K562 (cell line): ENCODE results near the gene ATG14. TPM values are rescaled to one million over a fixed set of nuclear protein-coding genes. Genes with fewer than 3 reads are reported as not detected.

Source experiments
- ATAC-seq: fragments of 200-7000 bp; cut with Tn5 transposase; 3 replicates; pipeline ENCODE4 v1.9.1; 2020; ENCODE audit warnings: moderate library complexity
- BruUV-seq: library from RNA; stranded (reverse); fragments of 400-500 nt; replicated peaks from 2 replicates; lab custom pipeline; 2021; lab: Mats Ljungman, UMichigan
- CTCF ChIA-PET: fragments of 300-600 bp; formaldehyde crosslinking; extraction: SDS; loops from one replicate; lab custom pipeline; 2021; ENCODE audit warnings: low intra/inter-chr PET ratio; lab: Yijun Ruan, JAX
- POLR2A ChIA-PET: fragments of 300-600, 350-650 bp; sonication (Branson Sonifier 250); formaldehyde crosslinking; extraction: SDS; loops from one replicate; lab custom pipeline; 2021; ENCODE audit warnings: antibody characterized with exemption, inconsistent platforms; lab: Yijun Ruan, JAX
- DNase-seq, 4 experiments: peaks; one replicate each; pipeline versions ENCODE4 v3.0.0 to v3.0.0-alpha.2; 2011 to 2018; ENCODE audit warnings: low spot score in 3 of 4, mixed read lengths in 3 of 4; ENCODE audit errors: extremely low read depth in 1 of 4
- FAIRE-seq: peaks from 2 replicates; lab custom pipeline; 2011; peaks lifted over from hg19 to GRCh38; lab: Jason Lieb, UNC
- H2AFZ ChIP-seq: 2 replicates; pipeline ENCODE4 v1.6.0; 2011; ENCODE audit warnings: low read depth, low read length, control low read depth, inconsistent platforms
- H3K27ac ChIP-seq: fragments of 200-600 bp; 3 replicates; pipeline ENCODE4 v1.8.0; 2011; ENCODE audit warnings: low read depth, mild to moderate bottlenecking, control low read depth, inconsistent platforms, low read length, moderate library complexity, mixed read lengths; ENCODE audit errors: extremely low read depth
- H3K27me3 ChIP-seq, 2 experiments: fragments of 300-600 bp in 1 of 2; 2 replicates in 1 of 2; 3 replicates in 1 of 2; pipeline versions ENCODE4 v1.6.0 to v1.8.0; 2011; ENCODE audit warnings: inconsistent platforms in 2 of 2, low read length in 2 of 2, mild to moderate bottlenecking in 1 of 2, mixed read lengths in 1 of 2, moderate library complexity in 1 of 2; ENCODE audit not compliant: control insufficient read depth in 2 of 2, insufficient read depth in 2 of 2
- H3K36me3 ChIP-seq: fragments of 300-600 bp; 3 replicates; pipeline ENCODE4 v1.8.0; 2011; ENCODE audit warnings: mild to moderate bottlenecking, low read length, inconsistent platforms; ENCODE audit not compliant: control insufficient read depth, insufficient read depth
- H3K4me1 ChIP-seq, 2 experiments: fragments of 200-600 bp in 1 of 2; replicated peaks in 1 of 2; 2 replicates in 1 of 2; 3 replicates in 1 of 2; pipeline versions ENCODE4 v1.5.1 to v1.8.0; 2011; ENCODE audit warnings: inconsistent platforms in 2 of 2, low read length in 2 of 2, mild to moderate bottlenecking in 1 of 2, mixed read lengths in 1 of 2, moderate library complexity in 1 of 2; ENCODE audit not compliant: control insufficient read depth in 2 of 2, insufficient read depth in 2 of 2
- H3K4me2 ChIP-seq: 2 replicates; pipeline ENCODE4 v1.6.1; 2011; ENCODE audit warnings: low read length, control low read depth, inconsistent platforms, mixed read lengths; ENCODE audit not compliant: insufficient read depth
- H3K4me3 ChIP-seq: fragments of 200-600 bp; sonication (generic), shearing (Covaris generic); 2 replicates; pipeline ENCODE4 v1.5.1; 2016; ENCODE audit warnings: control low read depth, inconsistent platforms
- H3K79me2 ChIP-seq: fragments of 200-600 bp; 3 replicates; pipeline ENCODE4 v1.8.0; 2011; ENCODE audit warnings: low read length, inconsistent platforms; ENCODE audit not compliant: control insufficient read depth, insufficient read depth
- H3K9ac ChIP-seq, 2 experiments: 2 replicates each; pipeline versions ENCODE4 v1.6.0 to v1.6.1; 2011; ENCODE audit warnings: low read depth in 2 of 2, low read length in 2 of 2, control low read depth in 1 of 2, inconsistent platforms in 1 of 2, mild to moderate bottlenecking in 1 of 2, mixed read lengths in 1 of 2; ENCODE audit not compliant: insufficient read depth in 1 of 2
- H3K9me1 ChIP-seq: one replicate; pipeline ENCODE4 v1.6.0; 2011; ENCODE audit warnings: inconsistent platforms, mild to moderate bottlenecking, low read length, moderate library complexity; ENCODE audit not compliant: control insufficient read depth, insufficient read depth
- H3K9me3 ChIP-seq: replicated peaks from 2 replicates; pipeline ENCODE4 v1.5.1; 2011; ENCODE audit warnings: low read depth, low read length, inconsistent platforms; ENCODE audit not compliant: control insufficient read depth, insufficient read depth
- H4K20me1 ChIP-seq: replicated peaks from 2 replicates; pipeline ENCODE4 v1.6.1; 2011; ENCODE audit warnings: low read length, inconsistent platforms, mixed read lengths; ENCODE audit not compliant: control insufficient read depth, insufficient read depth
- ARID1B ChIP-seq: fragments of 450-650 bp; IDR thresholded peaks from 2 replicates; pipeline ENCODE4 v1.6.1; 2016; ENCODE audit warnings: antibody characterized with exemption, mild to moderate bottlenecking, inconsistent platforms
- CBFA2T2 ChIP-seq: fragments of 450-650 bp; conservative IDR thresholded peaks from 2 replicates; pipeline ENCODE4 v1.6.1; 2017; ENCODE audit warnings: mild to moderate bottlenecking
- CHAMP1 ChIP-seq: fragments of 450-650 bp; IDR thresholded peaks from 2 replicates; pipeline ENCODE4 v1.6.1; 2016; ENCODE audit warnings: mild to moderate bottlenecking
- CTBP1 ChIP-seq: fragments of 450-650 bp; IDR thresholded peaks from 2 replicates; pipeline ENCODE4 v1.6.1; 2016; ENCODE audit warnings: borderline replicate concordance
- CTCF ChIP-seq, 3 experiments: IDR thresholded peaks in 2 of 3; conservative IDR thresholded peaks in 1 of 3; 2 replicates each; pipeline ENCODE4 v1.5.1; 2011 to 2012; ENCODE audit warnings: low read length in 3 of 3, mild to moderate bottlenecking in 3 of 3, control low read depth in 2 of 3, improper control_type of control experiment in 1 of 3, inconsistent platforms in 1 of 3, low read depth in 1 of 3, mixed read lengths in 1 of 3, moderate library complexity in 1 of 3; ENCODE audit not compliant: insufficient read depth in 2 of 3
- ESRRA ChIP-seq: fragments of 450-650 bp; IDR thresholded peaks from 2 replicates; pipeline ENCODE4 v1.6.1; 2014; ENCODE audit warnings: low read depth, mild to moderate bottlenecking, moderate library complexity, borderline replicate concordance
- FOXA3 ChIP-seq, 2 experiments: fragments of 450-650 bp in 1 of 2; sonication (generic) in 1 of 2; formaldehyde crosslinking; IDR thresholded peaks in 1 of 2; conservative IDR thresholded peaks in 1 of 2; 2 replicates each; pipeline versions ENCODE4 v1.4.0 to v1.8.0; 2020 to 2022; ENCODE audit warnings: mild to moderate bottlenecking in 2 of 2, missing genetic modification reagents in 1 of 2
- FOXK1 ChIP-seq: sonication (generic); formaldehyde crosslinking; IDR thresholded peaks from 2 replicates; pipeline ENCODE4 v1.8.0; 2022; ENCODE audit warnings: missing genetic modification reagents, mild to moderate bottlenecking, borderline replicate concordance
- HDAC1 ChIP-seq, 2 experiments: fragments of 450-650 bp; IDR thresholded peaks; 2 replicates each; pipeline ENCODE4 v1.6.1; 2016 to 2017; ENCODE audit warnings: inconsistent platforms in 1 of 2, mild to moderate bottlenecking in 1 of 2, moderate library complexity in 1 of 2
- RFX1 ChIP-seq: fragments of 450-650 bp; IDR thresholded peaks from 2 replicates; pipeline ENCODE4 v1.6.1; 2016; ENCODE audit warnings: mild to moderate bottlenecking, moderate library complexity
- TAL1 ChIP-seq: fragments of 450-650 bp; IDR thresholded peaks from 2 replicates; pipeline ENCODE4 v1.6.1; 2016; ENCODE audit warnings: mild to moderate bottlenecking
- TEAD4 ChIP-seq, 2 experiments: sonication (generic) in 1 of 2; formaldehyde crosslinking in 1 of 2; IDR thresholded peaks; 2 replicates each; pipeline versions ENCODE4 v1.6.1 to v1.8.0; 2012 to 2022; ENCODE audit warnings: borderline replicate concordance in 1 of 2, inconsistent platforms in 1 of 2, low read length in 1 of 2, mild to moderate bottlenecking in 1 of 2, missing genetic modification reagents in 1 of 2
- WGBS: fragments of 100-300 bp; shearing (Covaris generic); methylation state at CpG from one replicate; pipeline ENCODE4 v1.1.6; 2016; ENCODE audit warnings: low coverage, mixed read lengths; ENCODE audit not compliant: insufficient coverage; ENCODE audit errors: missing lambda C conversion rate; 5-methylcytosine and 5-hydroxymethylcytosine counted together
- in situ Hi-C: fragments of 300-500 bp; cut with MboI; formaldehyde crosslinking; loops from 4 replicates; pipeline ENCODE4 v1.15.0; 2018; ENCODE audit warnings: inconsistent platforms, mixed read lengths
- intact Hi-C: fragments of 100-400 bp; cut with micrococcal nuclease; formaldehyde crosslinking; loops from 2 replicates; pipeline ENCODE4 v1.14.2; 2022
- polyA plus RNA-seq, 8 experiments: library from polyadenylated mRNA; depleted of rRNA in 4 of 8; stranded (reverse) in 5 of 8; unstranded in 3 of 8; fragments of >200 nt; fragmentation: Nextera tagmentation in 2 of 8; fragmentation: Illumina TruSeq in 1 of 8; extraction: Ambion mirVana in 2 of 8; extraction: Trizol in 1 of 8; gene quantifications; 2 replicates each; pipeline versions ENCODE4 v1.2.1 to v1.2.3, GENCODE V29; 2011 to 2014; ENCODE audit warnings: inconsistent platforms in 1 of 8, missing spikeins in 1 of 8
- total RNA-seq, 7 experiments: library from RNA; depleted of rRNA in 6 of 7; stranded (reverse); fragments of >200 nt in 6 of 7; fragmentation: Illumina TruSeq in 2 of 7; extraction: Trizol in 2 of 7; gene quantifications; 2 replicates each; pipeline versions ENCODE4 v1.2.1 to v1.2.3, GENCODE V29; 2011 to 2021; ENCODE audit warnings: low replicate concordance in 1 of 7

The ATG14 gene
- total and polyA plus RNA-seq, 9 of the 15 experiments (the other 6 are each of a cell fraction or from before 2014, with no cell fraction given) = 0.55 to 4.2 (median 3.5) TPM

- TF ChIP-seq CHAMP1 (no peak), FOXK1 (CRISPR knock-in tag) (no peak)
- TF ChIP-seq, all 486 proteins: peak for 0
Measured at GRCh38 chr14:55333711-55334485, 77.7 kb downstream of the ATG14 start (continued).

GRCh38 chr14:55332654-55333570, 78.7 kb downstream of the ATG14 start:
- intact Hi-C loops (loop anchor here (2.0 kb wide), 1 partner anchor 58 kb away; no protein-coding TSS in a partner anchor), in situ Hi-C loops (no loop called here)
- Histone ChIP-seq H3K79me2 (peaks cover 61% of the 10 kb centered on the region), H3K27me3 (no peaks in the 10 kb centered on the region), H3K9ac (no peak overlapping the region), H2AFZ (no peak overlapping the region), H4K20me1 (0 out of 2 replicates have a peak, but pooled peaks cover 4% of the 10 kb centered on the region), H3K4me1 (peaks cover 0 to 7% of the 10 kb centered on the region in 2 experiments; a peak in 4 of 5 replicates), H3K9me1 (no peaks in the 10 kb centered on the region), H3K4me2 (peak overlapping the region; percentile 53; the same call in 1 of the 2 replicates), H3K36me3 (peaks cover 3% of the 10 kb centered on the region; the same call in 1 of the 3 replicates), H3K27ac (no peak overlapping the region), H3K4me3 (no peak overlapping the region), H3K9me3 (no peaks in the 10 kb centered on the region)
- ATAC-seq = peak; percentile 84
- peak in 2 of 4 experiments; percentile 27 to 47 for DNase-seq
- POLR2A ChIA-PET = interaction anchor here (0.6 to 1.3 kb wide), 4 partner anchors 14 to 1007 kb away, joined by 3 to 5 read pairs (median 4); no protein-coding TSS in a partner anchor
- peak; percentile 75 for FAIRE-seq
- BruUV-seq = no TSS peak
- CTCF ChIA-PET = no interaction called here
- WGBS = 25% methylated on average over 7 of the region's 7 CpGs
- TF ChIP-seq CTCF (IDR thresholded peaks at IDR 0.05 in 2 of 3, conservative IDR thresholded peaks at IDR 0.05 in 1 of 3; ENCODE audit: insufficient read depth in 2 of 3, low read depth in 1 of 3, low read length in 3 of 3) (0 out of 6 replicates have a peak, but pooled peaks of 1 of the 3 experiments have one; percentile 12), FOXA3 (CRISPR knock-in tag; conservative IDR thresholded peaks at IDR 0.05 in 1 of 2, IDR thresholded peaks at IDR 0.05 in 1 of 2) (no peak), CBFA2T2 (peak; percentile 27; the same call in 1 of the 2 replicates), HDAC1 (IDR thresholded peaks at IDR 0.05) (no peak), TAL1 (peak; percentile 67), RFX1 (0 out of 2 replicates have a peak, but pooled peaks have one; percentile 11), ARID1B (peak; percentile 74), CTBP1 (peak; percentile 10; the same call in 1 of the 2 replicates), ESRRA (peak; percentile 44; the same call in 1 of the 2 replicates), TEAD4 (IDR thresholded peaks at IDR 0.05; ENCODE audit: low read length) (peak; percentile 43; the same call in 1 of the 2 replicates), TEAD4 (CRISPR knock-in tag; IDR thresholded peaks at IDR 0.05; ENCODE audit: borderline replicate concordance) (no peak)
